Thyroid gland (tissue), 4 donors: ENCODE measurements around the gene RFPL2.

Source experiments
- CTCF ChIP-seq, 6 experiments: fragments of 200-600 bp in 3 of 6; fragments of 450-650 bp in 3 of 6; sonication (generic) in 3 of 6; IDR thresholded peaks; one replicate each; pipeline ENCODE4 v1.5.1; 2016 to 2019; ENCODE audit warnings: antibody characterized with exemption in 6 of 6, mild to moderate bottlenecking in 2 of 6, inconsistent platforms in 1 of 6, moderate library complexity in 1 of 6
- POLR2A ChIP-seq, 2 donors: fragments of 450-650 bp; IDR thresholded peaks; one replicate each; pipeline ENCODE4 v1.6.1; 2017; ENCODE audit warnings: antibody characterized with exemption in 2 of 2, mild to moderate bottlenecking in 2 of 2, moderate library complexity in 1 of 2

GRCh38 chr22:32203181-32204039, 1.5 kb downstream of the RFPL2 start:
- no peak for TF ChIP-seq POLR2A (IDR thresholded peaks at IDR 0.05)
- no peak for TF ChIP-seq CTCF (IDR thresholded peaks at IDR 0.05)
